ENCODE measurements around the gene UCP3. TPM values are rescaled to one million over a fixed set of nuclear protein-coding genes. Genes with fewer than 3 reads are reported as not detected.
A peak's percentile ranks its signal among the peaks of the same experiment; 100 is the strongest.

The UCP3 gene
- total RNA-seq, 1 experiment from 2014 or later: 1.2 TPM

GRCh38 chr11:73965076-73965763 lies 43.7 kb downstream of the UCP3 start:
- Histone ChIP-seq H3K9me3 (ENCODE audit: low read length) (no peaks in the 10 kb centered on the region), H3K4me3 (ENCODE audit: low read length) (peak overlapping the region; percentile 60), H3K9me2 (replicated peaks; ENCODE audit: low read length) (no peaks in the 10 kb centered on the region), H3F3A (ENCODE audit: low read length, unreplicated experiment) (no peaks in the 10 kb centered on the region), H2AFZ (ENCODE audit: low read length) (peak overlapping the region; percentile 65), H3K36me3 (ENCODE audit: low read depth, low read length) (no peaks in the 10 kb centered on the region), H3K4me2 (ENCODE audit: low read length) (peak overlapping the region; percentile 80), H3K27ac (ENCODE audit: low read length) (no peak overlapping the region), H4K20me1 (ENCODE audit: low read length) (no peaks in the 10 kb centered on the region), H3K9ac (ENCODE audit: low read length) (no peak overlapping the region), H3K27me3 (ENCODE audit: low read length) (no peaks in the 10 kb centered on the region), H3K79me2 (ENCODE audit: low read length) (no peaks in the 10 kb centered on the region), H3K4me1 (ENCODE audit: insufficient read depth, low read length) (peaks cover 7% of the 10 kb centered on the region)
- intact Hi-C loops (cut with micrococcal nuclease): loop anchor here (10.0 kb wide), 1 partner anchor 480 kb away; no protein-coding TSS in a partner anchor
- TF ChIP-seq, protein P1, sequence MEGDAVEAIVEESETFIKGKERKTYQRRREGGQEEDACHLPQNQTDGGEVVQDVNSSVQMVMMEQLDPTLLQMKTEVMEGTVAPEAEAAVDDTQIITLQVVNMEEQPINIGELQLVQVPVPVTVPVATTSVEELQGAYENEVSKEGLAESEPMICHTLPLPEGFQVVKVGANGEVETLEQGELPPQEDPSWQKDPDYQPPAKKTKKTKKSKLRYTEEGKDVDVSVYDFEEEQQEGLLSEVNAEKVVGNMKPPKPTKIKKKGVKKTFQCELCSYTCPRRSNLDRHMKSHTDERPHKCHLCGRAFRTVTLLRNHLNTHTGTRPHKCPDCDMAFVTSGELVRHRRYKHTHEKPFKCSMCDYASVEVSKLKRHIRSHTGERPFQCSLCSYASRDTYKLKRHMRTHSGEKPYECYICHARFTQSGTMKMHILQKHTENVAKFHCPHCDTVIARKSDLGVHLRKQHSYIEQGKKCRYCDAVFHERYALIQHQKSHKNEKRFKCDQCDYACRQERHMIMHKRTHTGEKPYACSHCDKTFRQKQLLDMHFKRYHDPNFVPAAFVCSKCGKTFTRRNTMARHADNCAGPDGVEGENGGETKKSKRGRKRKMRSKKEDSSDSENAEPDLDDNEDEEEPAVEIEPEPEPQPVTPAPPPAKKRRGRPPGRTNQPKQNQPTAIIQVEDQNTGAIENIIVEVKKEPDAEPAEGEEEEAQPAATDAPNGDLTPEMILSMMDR (conservative IDR thresholded peaks at IDR 0.05; ENCODE audit: low read depth, low read length): peak; percentile 42; the same call in 1 of the 2 replicates
- TF ChIP-seq EZH2 (IDR thresholded peaks at IDR 0.05; ENCODE audit: low read length, unreplicated experiment) (no peak), EZH2phosphoT487 (IDR thresholded peaks at IDR 0.05; ENCODE audit: borderline replicate concordance, low read length) (no peak)
- POLR2A ChIA-PET (ENCODE audit: unreplicated experiment): no interaction called here
- ATAC-seq (peak; percentile 65), DNase-seq (peak; percentile 58)
- BruUV-seq (replicated peaks): no TSS peak
- CTCF ChIA-PET: interaction anchor here (0.5 kb wide), 1 partner anchor 62 kb away, joined by 4 read pairs; no protein-coding TSS in a partner anchor

GRCh38 chr11:73963861-73964260 lies 45.0 kb downstream of the UCP3 start:
- POLR2A ChIA-PET (ENCODE audit: unreplicated experiment): no interaction called here
- peak overlapping the region; percentile 58; the same call in 1 of the 2 replicates for H2AFZ ChIP-seq (ENCODE audit: low read length)
- H3K9me3 ChIP-seq (ENCODE audit: low read length): no peaks in the 10 kb centered on the region
- H3K9me2 ChIP-seq (replicated peaks; ENCODE audit: low read length): no peaks in the 10 kb centered on the region
- H3K36me3 ChIP-seq (ENCODE audit: low read depth, low read length): no peaks in the 10 kb centered on the region
- H3F3A ChIP-seq (ENCODE audit: low read length, unreplicated experiment): no peaks in the 10 kb centered on the region
- no peaks in the 10 kb centered on the region for H3K27me3 ChIP-seq (ENCODE audit: low read length)
- peaks cover 7% of the 10 kb centered on the region for H3K4me1 ChIP-seq (ENCODE audit: insufficient read depth, low read length)
- BruUV-seq (replicated peaks): no TSS peak
- no peak overlapping the region for H3K4me3 ChIP-seq (ENCODE audit: low read length)
- intact Hi-C loops (cut with micrococcal nuclease): loop anchor here (1.0 to 10.0 kb wide), 2 partner anchors 126 to 481 kb away; no protein-coding TSS in a partner anchor
- ATAC-seq (no peak), DNase-seq (no peak)
- no peak overlapping the region for H3K9ac ChIP-seq (ENCODE audit: low read length)
- H4K20me1 ChIP-seq (ENCODE audit: low read length): no peaks in the 10 kb centered on the region
- H3K27ac ChIP-seq (ENCODE audit: low read length): no peak overlapping the region
- CTCF ChIA-PET: interaction anchor here (0.6 kb wide), 2 partner anchors 13 to 29 kb away, joined by 3 to 8 read pairs; partner anchors contain the start of gene DNAJB13
- H3K4me2 ChIP-seq (ENCODE audit: low read length): peak overlapping the region; percentile 80; the same call in 1 of the 2 replicates
- H3K79me2 ChIP-seq (ENCODE audit: low read length): no peaks in the 10 kb centered on the region
- TF ChIP-seq EZH2phosphoT487 (IDR thresholded peaks at IDR 0.05; ENCODE audit: borderline replicate concordance, low read length): no peak
- TF ChIP-seq, protein P1 (conservative IDR thresholded peaks at IDR 0.05; ENCODE audit: low read depth, low read length): no peak
- no peak for TF ChIP-seq EZH2 (IDR thresholded peaks at IDR 0.05; ENCODE audit: low read length, unreplicated experiment)

Measured in PC-3 (cell line).